ENCODE data around the gene LRP8.

LRP8 gene

GRCh38 chr1:53238197-53239155 lies 89.4 kb downstream of the LRP8 start, which contains the start of gene MAGOH:
TSS of gene MAGOH (minus strand) at chr1:53238518. CDS start at chr1:53238448, 70 bp downstream.
- H3K36me3 ChIP-seq (ENCODE audit: control insufficient read depth, insufficient read depth, low read length) = peaks cover 30% of the 10 kb centered on the region
- no peaks in the 10 kb centered on the region for H3K9me3 ChIP-seq (ENCODE audit: control insufficient read depth, low read length)
- WGBS, 2 experiments (ENCODE audit: insufficient coverage in 2 of 2) = 4 to 10% methylated on average over 40 to 59 of the region's 64 CpGs
- peak within 1 kb of the TSS; percentile 78 for H3K27ac ChIP-seq (ENCODE audit: low read depth, low read length, severe bottlenecking)
- no peaks in the 10 kb centered on the region for H3K4me1 ChIP-seq (ENCODE audit: control insufficient read depth, insufficient read depth, low read length, poor library complexity, severe bottlenecking)
- H3K4me3 ChIP-seq (ENCODE audit: extremely low read depth, insufficient read depth, low read length, poor library complexity, severe bottlenecking) = peak within 1 kb of the TSS; percentile 99

- peaks cover 37% of the 10 kb centered on the region for H3K36me3 ChIP-seq (ENCODE audit: control insufficient read depth, insufficient read depth, low read length)
- 32 to 33% methylated on average over 4 to 6 of the region's 8 CpGs for WGBS, 2 experiments (ENCODE audit: insufficient coverage in 2 of 2)
- H3K4me3 ChIP-seq (ENCODE audit: extremely low read depth, insufficient read depth, low read length, poor library complexity, severe bottlenecking) = peak overlapping the region; percentile 99
- H3K9me3 ChIP-seq (ENCODE audit: control insufficient read depth, low read length) = no peaks in the 10 kb centered on the region
- no peaks in the 10 kb centered on the region for H3K4me1 ChIP-seq (ENCODE audit: control insufficient read depth, insufficient read depth, low read length, poor library complexity, severe bottlenecking)
- no peak overlapping the region for H3K27ac ChIP-seq (ENCODE audit: low read depth, low read length, severe bottlenecking)
Measured at GRCh38 chr1:53237638-53238037, 90.2 kb downstream of the LRP8 start.

GRCh38 chr1:53220962-53221286 lies 106.9 kb downstream of the LRP8 start:
- Histone ChIP-seq H3K36me3 (ENCODE audit: control insufficient read depth, insufficient read depth, low read length) (peaks cover 28% of the 10 kb centered on the region), H3K4me1 (ENCODE audit: control insufficient read depth, insufficient read depth, low read length, poor library complexity, severe bottlenecking) (peaks cover 3% of the 10 kb centered on the region), H3K27ac (ENCODE audit: low read depth, low read length, severe bottlenecking) (peak overlapping the region; percentile 83), H3K9me3 (ENCODE audit: control insufficient read depth, low read length) (no peaks in the 10 kb centered on the region), H3K4me3 (ENCODE audit: extremely low read depth, insufficient read depth, low read length, poor library complexity, severe bottlenecking) (peak overlapping the region; percentile 67)
- WGBS, 2 experiments (ENCODE audit: insufficient coverage in 2 of 2) = 80 to 100% methylated on average over 2 to 3 of the region's 3 CpGs

- Histone ChIP-seq H3K36me3 (ENCODE audit: control insufficient read depth, insufficient read depth, low read length) (peaks cover 34% of the 10 kb centered on the region), H3K4me1 (ENCODE audit: control insufficient read depth, insufficient read depth, low read length, poor library complexity, severe bottlenecking) (peaks cover 3% of the 10 kb centered on the region), H3K4me3 (ENCODE audit: extremely low read depth, insufficient read depth, low read length, poor library complexity, severe bottlenecking) (peak within 1 kb of the TSS; percentile 67), H3K9me3 (ENCODE audit: control insufficient read depth, low read length) (no peaks in the 10 kb centered on the region), H3K27ac (ENCODE audit: low read depth, low read length, severe bottlenecking) (peak within 1 kb of the TSS; percentile 83)
- WGBS, 2 experiments (ENCODE audit: insufficient coverage in 2 of 2) = 1% methylated on average over 59 to 60 of the region's 61 CpGs
Measured at GRCh38 chr1:53220171-53220961, 107.5 kb downstream of the LRP8 start, which contains the start of gene CZIB. TSS of gene CZIB (minus strand) at chr1:53220634. CDS start at chr1:53220575, 59 bp downstream.

- Histone ChIP-seq H3K4me3 (ENCODE audit: extremely low read depth, insufficient read depth, low read length, poor library complexity, severe bottlenecking) (peak overlapping the region; percentile 67), H3K9me3 (ENCODE audit: control insufficient read depth, low read length) (no peaks in the 10 kb centered on the region), H3K27ac (ENCODE audit: low read depth, low read length, severe bottlenecking) (no peak overlapping the region), H3K4me1 (ENCODE audit: control insufficient read depth, insufficient read depth, low read length, poor library complexity, severe bottlenecking) (peaks cover 3% of the 10 kb centered on the region), H3K36me3 (ENCODE audit: control insufficient read depth, insufficient read depth, low read length) (peaks cover 36% of the 10 kb centered on the region)
- WGBS, 2 experiments (ENCODE audit: insufficient coverage in 2 of 2) = 28 to 34% methylated on average over 7 of the region's 8 CpGs
Measured at GRCh38 chr1:53219711-53220110, 108.2 kb downstream of the LRP8 start.

GRCh38 chr1:53218201-53218600 lies 109.7 kb downstream of the LRP8 start:
- Histone ChIP-seq H3K9me3 (ENCODE audit: control insufficient read depth, low read length) (no peaks in the 10 kb centered on the region), H3K4me3 (ENCODE audit: extremely low read depth, insufficient read depth, low read length, poor library complexity, severe bottlenecking) (no peak overlapping the region), H3K4me1 (ENCODE audit: control insufficient read depth, insufficient read depth, low read length, poor library complexity, severe bottlenecking) (peaks cover 3% of the 10 kb centered on the region), H3K27ac (ENCODE audit: low read depth, low read length, severe bottlenecking) (no peak overlapping the region), H3K36me3 (ENCODE audit: control insufficient read depth, insufficient read depth, low read length) (peaks cover 47% of the 10 kb centered on the region)
- WGBS, 2 experiments (ENCODE audit: insufficient coverage in 2 of 2) = 90 to 94% methylated on average over 6 to 7 of the region's 7 CpGs

GRCh38 chr1:53214376-53214940 lies 113.4 kb downstream of the LRP8 start:
- Histone ChIP-seq H3K4me3 (ENCODE audit: extremely low read depth, insufficient read depth, low read length, poor library complexity, severe bottlenecking) (no peak overlapping the region), H3K4me1 (ENCODE audit: control insufficient read depth, insufficient read depth, low read length, poor library complexity, severe bottlenecking) (peaks cover 3% of the 10 kb centered on the region), H3K36me3 (ENCODE audit: control insufficient read depth, insufficient read depth, low read length) (peaks cover 82% of the 10 kb centered on the region), H3K27ac (ENCODE audit: low read depth, low read length, severe bottlenecking) (peak overlapping the region; percentile 29), H3K9me3 (ENCODE audit: control insufficient read depth, low read length) (no peaks in the 10 kb centered on the region)
- WGBS, 2 experiments (ENCODE audit: insufficient coverage in 2 of 2) = 86 to 92% methylated on average over 1 to 4 of the region's 5 CpGs

- no peak overlapping the region for H3K27ac ChIP-seq (ENCODE audit: low read depth, low read length, severe bottlenecking)
- 91 to 96% methylated on average over 11 of the region's 11 CpGs for WGBS, 2 experiments (ENCODE audit: insufficient coverage in 2 of 2)
- H3K36me3 ChIP-seq (ENCODE audit: control insufficient read depth, insufficient read depth, low read length) = peaks cover 87% of the 10 kb centered on the region
- no peaks in the 10 kb centered on the region for H3K4me1 ChIP-seq (ENCODE audit: control insufficient read depth, insufficient read depth, low read length, poor library complexity, severe bottlenecking)
- H3K9me3 ChIP-seq (ENCODE audit: control insufficient read depth, low read length) = peaks cover 13% of the 10 kb centered on the region
- H3K4me3 ChIP-seq (ENCODE audit: extremely low read depth, insufficient read depth, low read length, poor library complexity, severe bottlenecking) = no peak overlapping the region
Measured at GRCh38 chr1:53210954-53211353, 116.9 kb downstream of the LRP8 start.

GRCh38 chr1:53210352-53210751 lies 117.5 kb downstream of the LRP8 start:
- Histone ChIP-seq H3K36me3 (ENCODE audit: control insufficient read depth, insufficient read depth, low read length) (peaks cover 85% of the 10 kb centered on the region), H3K27ac (ENCODE audit: low read depth, low read length, severe bottlenecking) (no peak overlapping the region), H3K9me3 (ENCODE audit: control insufficient read depth, low read length) (peaks cover 19% of the 10 kb centered on the region), H3K4me1 (ENCODE audit: control insufficient read depth, insufficient read depth, low read length, poor library complexity, severe bottlenecking) (no peaks in the 10 kb centered on the region), H3K4me3 (ENCODE audit: extremely low read depth, insufficient read depth, low read length, poor library complexity, severe bottlenecking) (no peak overlapping the region)
- 100% methylated on average over 6 of the region's 7 CpGs for WGBS, 2 experiments (ENCODE audit: insufficient coverage in 2 of 2)

GRCh38 chr1:53207726-53208125 lies 120.1 kb downstream of the LRP8 start:
- whole genome bisulfite sequencing, 2 experiments (ENCODE audit: insufficient coverage in 2 of 2) = 100% methylated on average over 1 of the region's 1 CpG; no CpG with 5 or more reads in 1 of the 2 experiments
- Histone ChIP-seq H3K4me3 (ENCODE audit: extremely low read depth, insufficient read depth, low read length, poor library complexity, severe bottlenecking) (no peak overlapping the region), H3K36me3 (ENCODE audit: control insufficient read depth, insufficient read depth, low read length) (peaks cover 91% of the 10 kb centered on the region)

More at GRCh38 chr1:53207726-53208125, 120.1 kb downstream of the LRP8 start:
- Histone ChIP-seq H3K9me3 (ENCODE audit: control insufficient read depth, low read length) (peaks cover 24% of the 10 kb centered on the region), H3K4me1 (ENCODE audit: control insufficient read depth, insufficient read depth, low read length, poor library complexity, severe bottlenecking) (no peaks in the 10 kb centered on the region), H3K27ac (ENCODE audit: low read depth, low read length, severe bottlenecking) (no peak overlapping the region)

All from mesodermal cell (in vitro differentiated cells).